DMS153 (cell line): Measurements from ENCODE around the gene TAMALIN.

Source experiments
- DNase-seq: peaks from one replicate; lab custom pipeline; 2025; lab: John Stamatoyannopoulos, UW

Gene TAMALIN

DNA sequence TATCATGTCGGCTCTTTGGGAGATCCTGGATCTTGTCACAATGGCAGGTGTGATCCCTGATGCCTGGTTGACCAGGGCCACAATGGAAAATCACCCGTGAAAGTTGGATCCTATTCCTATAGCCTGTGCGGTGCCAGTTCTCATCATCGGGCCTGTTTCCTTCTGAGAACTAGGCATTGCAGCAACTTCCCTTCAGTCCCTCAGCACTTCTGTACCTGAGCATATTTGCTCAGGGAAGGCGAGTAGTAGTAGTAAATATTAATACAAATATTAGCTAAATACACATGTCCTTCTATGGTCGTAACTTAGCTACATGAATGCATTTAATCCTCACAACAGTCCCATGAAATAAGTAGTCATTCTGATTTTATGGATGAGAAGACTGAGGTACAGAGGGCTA, 22.1 kb upstream of the TAMALIN start:
- no peak for DNase-seq

DNA sequence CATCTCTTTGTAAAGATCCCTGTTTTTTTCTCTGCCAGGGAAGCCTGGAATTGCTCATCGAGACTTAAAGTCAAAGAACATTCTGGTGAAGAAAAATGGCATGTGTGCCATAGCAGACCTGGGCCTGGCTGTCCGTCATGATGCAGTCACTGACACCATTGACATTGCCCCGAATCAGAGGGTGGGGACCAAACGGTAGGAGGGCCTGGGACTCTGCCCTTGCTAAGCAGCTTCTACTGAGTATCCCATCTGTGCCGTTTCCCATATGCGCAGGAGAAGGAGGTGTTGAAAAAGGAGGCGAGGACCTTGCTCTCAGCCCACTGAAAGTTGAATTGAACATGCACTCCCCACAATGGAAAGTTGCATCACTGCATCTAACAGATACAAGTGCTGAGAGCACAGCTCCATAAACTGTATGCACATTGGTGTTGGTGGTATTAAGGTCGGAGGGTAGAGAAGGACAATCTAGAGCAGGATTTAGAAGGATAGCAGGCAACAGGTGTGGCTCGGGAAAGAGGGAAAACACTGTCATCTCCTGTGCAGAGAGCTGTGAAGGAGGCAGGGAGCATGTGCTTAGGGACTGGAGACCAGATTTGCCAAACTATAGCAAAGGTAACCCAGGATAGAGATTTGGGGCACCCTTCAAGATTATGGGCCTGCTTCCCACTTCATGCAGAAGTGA, 21.5 kb upstream of the TAMALIN start:
- no peak for DNase-seq

DNA sequence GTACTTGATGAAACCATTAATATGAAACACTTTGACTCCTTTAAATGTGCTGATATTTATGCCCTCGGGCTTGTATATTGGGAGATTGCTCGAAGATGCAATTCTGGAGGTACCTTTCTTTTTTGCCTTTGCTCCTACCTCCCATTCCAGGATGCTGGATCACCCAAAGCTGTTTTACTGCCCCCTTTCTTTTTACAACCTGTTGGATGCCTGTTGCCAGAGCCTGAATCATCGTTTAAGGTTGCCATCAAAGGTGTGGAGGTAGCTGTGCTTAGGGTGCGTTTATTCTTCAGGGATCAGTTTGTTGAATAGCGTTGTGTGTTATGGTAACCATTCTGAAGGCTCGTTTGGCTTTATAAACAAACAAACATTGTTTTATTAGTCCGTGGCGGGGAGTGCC, 19.9 kb upstream of the TAMALIN start:
- DNase-seq: no peak

DNA sequence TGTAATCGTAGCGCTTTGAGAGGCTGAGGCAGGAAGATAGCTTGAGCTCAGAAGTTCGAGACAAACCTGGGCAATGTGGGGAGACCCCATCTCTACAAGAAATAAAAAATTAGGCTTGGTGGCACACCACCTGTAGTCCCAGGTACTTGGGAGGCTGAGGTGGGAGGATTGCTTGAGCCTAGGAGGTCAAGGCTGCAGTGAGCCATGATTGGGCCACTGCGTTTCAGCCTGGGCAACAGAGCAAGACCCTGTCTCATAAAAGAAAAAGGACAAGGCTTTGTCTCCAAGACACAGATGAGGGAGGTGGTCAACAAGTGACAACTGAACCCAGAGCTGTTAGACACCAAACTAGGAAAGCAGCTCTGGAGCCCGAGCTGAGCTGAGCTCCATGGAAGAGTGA, 14.5 kb upstream of the TAMALIN start:
- DNase-seq: no peak

DNA sequence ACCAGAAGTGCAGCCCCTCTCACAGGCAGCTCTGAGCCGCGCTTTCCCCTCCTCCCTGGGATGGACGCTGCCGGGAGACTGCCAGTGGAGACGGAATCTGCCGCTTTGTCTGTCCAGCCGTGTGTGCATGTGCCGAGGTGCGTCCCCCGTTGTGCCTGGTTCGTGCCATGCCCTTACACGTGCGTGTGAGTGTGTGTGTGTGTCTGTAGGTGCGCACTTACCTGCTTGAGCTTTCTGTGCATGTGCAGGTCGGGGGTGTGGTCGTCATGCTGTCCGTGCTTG, 12.3 kb upstream of the TAMALIN start:
- no peak for DNase-seq

DNA sequence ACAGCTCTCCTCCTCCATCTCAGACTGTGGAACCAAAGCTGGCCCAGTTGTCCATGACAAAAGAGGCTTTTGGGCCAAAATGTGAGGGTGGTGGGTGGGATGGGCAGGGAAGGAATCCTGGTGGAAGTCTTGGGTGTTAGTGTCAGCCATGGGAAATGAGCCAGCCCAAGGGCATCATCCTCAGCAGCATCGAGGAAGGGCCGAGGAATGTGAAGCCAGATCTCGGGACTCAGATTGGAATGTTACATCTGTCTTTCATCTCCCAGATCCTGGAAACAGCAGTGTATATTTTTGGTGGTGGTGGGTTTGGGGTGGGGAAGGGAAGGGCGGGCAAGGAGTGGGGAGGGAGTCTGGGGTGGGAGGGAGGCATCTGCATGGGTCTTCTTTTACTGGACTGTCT, 11.8 kb upstream of the TAMALIN start:
- DNase-seq: no peak

DNA sequence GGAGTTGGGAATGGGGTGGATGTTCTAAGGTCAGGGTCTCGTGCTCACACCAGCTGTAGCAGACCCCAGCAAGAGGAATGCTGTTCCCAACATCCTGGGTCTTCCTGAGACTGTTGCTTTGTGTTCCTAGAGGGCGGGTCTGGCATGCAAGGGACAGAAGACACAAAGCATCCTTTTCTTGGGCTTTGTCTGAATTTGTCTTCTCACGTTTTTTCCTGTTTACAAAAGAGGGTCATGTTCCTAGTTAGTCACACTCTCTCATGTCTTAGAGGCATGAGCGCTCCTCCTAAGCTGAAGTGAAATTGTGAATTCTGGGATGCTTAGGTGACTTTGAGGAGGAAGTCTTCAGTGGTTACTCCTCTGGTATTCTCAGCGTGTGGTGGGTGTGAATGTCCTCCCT, 9.6 kb upstream of the TAMALIN start:
- no peak for DNase-seq

DNA sequence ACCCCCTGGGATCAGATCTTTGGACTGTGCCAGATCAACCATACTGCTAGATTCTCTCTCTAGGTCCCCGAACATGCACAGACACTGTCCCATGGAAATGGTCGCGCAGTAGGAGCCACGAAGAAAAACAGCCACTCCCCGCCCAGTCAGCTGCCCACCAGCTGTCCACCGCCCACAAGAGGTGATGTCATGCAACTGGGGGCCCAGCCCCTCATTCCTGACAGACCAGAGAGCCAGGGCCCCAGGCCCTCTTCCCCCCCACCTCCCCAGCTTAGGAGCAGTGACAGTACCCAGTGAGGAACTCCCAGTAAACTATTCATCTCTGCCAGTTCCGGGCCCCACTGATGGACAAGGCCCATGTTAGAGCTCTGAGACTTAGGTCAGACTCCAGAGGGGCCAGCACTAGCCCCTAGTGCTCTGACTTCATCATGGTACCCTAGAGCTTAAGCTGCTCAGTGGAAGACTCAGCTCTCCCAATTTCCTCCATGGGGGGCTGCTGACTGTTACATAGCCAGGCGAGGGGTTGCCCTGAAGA, 3.7 kb upstream of the TAMALIN start:
- DNase-seq: no peak

DNA sequence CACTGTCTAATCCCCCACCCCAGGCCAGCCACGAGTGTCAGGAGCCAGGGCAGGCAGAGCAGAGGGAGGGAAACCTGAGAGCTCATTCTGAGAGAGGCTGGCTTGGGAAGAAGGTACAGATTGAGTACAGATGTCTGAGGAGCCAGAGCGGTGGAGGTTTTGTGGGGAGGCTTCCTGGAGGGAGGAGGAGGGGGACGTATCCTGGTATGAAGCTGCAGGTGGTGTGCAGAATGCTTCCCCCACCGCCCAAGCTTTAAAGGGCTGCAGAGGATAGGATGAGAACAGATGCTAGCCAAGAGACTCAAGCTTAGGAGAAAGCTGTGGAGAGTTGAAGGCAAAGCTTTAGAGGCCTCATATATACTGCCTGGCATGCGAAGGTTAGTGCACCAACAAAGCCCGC, 3.2 kb upstream of the TAMALIN start:
- no peak for DNase-seq

DNA sequence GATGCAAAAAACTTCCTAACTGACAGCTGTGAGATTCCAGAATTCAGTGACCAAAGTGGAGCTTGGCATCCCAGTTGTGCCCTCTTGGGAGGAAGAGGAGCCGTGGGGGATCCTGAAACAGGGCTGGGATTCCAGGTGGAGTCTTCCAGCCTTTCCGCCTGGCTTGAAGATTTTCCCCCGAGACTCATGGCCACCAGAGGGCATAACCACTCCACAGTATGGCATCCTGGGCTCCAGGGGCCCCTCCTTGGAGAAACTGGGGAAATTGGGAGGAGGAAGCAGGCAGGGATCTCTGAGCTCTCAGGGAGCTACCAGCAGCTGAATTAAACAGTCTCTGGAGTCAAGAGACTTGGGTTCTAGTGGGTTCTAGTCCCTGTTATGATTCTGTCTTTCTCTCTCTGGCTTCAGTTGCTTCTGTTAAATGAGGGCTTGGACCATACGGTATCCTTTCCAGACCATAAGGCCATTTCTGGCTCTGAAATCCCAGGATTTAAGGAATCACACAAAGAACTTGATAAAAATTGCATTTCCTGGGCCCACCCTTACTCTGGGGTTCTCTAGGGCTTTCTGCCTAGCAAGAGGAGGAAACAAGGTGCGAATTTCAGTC, 2.6 kb upstream of the TAMALIN start:
- peak; percentile 56 for DNase-seq

DNA sequence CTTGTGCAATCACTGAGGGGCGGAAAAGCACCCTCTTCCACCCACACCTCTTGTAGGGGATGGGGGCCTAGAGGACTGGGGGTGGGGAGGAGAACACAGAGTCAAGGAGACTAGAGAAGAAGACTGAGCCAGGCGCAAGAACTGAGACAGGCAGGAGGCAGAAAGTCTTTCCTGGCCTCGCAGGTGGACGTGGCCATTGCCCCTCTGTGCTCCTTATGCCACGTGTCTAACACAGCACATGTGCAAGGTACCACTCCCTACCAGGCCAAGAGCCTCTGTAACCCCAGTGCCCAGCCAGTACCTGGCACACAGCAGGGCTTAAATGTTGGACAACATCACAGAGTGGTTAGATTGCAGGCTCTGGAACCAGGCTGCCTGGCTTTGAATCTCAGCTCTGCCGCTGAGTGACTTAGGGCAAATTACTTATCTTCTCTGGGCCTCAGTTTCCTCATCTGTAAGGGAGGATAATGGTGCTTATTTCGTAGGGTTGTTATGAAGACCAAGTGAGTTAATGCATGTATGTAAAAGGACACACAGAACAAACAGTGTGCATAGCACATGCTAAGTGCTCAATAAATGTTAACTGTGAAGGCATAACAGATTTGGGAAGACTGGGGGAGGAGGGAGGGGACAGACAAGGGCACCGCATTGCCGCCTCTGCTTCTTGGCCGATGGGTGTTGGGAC, 1.4 kb upstream of the TAMALIN start:
- no peak for DNase-seq

DNA sequence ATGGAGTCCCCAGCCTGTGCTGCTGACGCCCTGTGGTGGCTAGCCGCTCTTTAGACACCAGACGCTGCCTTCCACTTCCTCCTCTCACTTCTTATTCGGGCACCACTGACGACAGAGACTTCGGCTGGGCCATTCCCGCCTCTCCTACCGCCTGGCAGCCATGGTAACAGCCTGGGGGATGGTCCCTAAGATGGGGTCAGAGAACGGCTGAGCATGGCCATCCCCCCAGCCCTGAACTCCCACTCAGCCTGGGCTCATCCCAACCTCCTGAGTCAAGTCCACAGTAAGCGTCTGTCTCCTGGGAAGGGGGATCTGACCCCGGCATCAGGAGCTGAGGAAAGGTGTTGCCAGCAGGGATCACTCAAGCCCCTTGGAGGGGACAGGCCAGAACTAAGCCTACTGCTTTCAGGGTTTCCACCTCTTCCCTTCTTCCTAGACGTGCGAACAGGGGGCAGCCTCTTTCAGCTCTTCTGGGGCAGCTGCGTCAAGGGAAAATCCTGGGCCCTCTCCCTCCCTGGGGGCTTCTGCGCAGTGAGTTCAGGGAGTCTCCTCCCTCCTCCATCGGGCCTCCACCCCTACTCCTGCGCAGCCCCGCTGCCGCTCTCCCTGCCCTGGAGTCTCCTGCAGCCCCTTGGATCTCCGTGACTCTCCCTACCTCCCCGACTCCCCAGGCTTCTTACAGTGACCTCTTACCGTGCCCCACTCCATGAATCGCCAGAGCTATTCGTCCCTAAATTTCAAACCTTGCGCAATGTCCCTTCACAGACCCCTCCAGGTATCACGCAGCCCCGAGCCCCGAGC, 643 bp upstream of the TAMALIN start:
- no peak for DNase-seq

DNA sequence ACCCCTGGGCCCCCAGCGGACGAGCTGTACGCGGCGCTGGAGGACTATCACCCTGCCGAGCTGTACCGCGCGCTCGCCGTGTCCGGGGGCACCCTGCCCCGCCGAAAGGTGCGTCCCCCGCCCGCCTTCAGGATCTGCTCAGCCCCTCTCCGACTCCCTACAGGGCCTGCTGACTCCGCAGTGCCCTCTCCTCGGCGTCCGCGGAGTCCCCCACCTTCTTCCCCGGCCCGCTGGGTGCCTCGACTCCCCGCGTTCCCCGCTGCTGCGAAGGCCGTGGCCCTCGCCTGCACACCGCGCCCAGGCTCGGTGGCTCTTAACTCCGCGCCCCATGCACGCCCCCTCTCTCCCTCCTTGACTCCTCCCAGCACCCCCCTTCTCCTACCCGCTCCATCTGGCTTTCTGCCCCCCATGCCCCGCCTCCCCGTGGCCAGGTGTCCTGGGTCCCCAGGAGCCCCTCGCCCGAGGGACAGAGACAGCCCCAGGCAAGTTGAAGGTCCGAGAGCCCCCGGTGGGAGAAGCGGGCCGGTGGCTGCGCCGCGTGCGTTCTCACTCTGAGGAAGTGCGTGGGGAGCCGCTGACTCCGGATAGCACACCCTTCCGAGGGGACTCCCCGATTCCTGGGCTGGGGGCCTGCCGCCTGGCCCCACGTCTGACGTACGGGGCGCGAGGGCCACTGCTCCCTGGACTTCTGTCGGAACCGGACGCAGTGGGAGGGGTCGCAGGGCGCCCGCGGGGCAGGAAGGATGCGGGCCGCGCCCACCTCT, 594 bp downstream of the TAMALIN start:
- DNase-seq: no peak

DNA sequence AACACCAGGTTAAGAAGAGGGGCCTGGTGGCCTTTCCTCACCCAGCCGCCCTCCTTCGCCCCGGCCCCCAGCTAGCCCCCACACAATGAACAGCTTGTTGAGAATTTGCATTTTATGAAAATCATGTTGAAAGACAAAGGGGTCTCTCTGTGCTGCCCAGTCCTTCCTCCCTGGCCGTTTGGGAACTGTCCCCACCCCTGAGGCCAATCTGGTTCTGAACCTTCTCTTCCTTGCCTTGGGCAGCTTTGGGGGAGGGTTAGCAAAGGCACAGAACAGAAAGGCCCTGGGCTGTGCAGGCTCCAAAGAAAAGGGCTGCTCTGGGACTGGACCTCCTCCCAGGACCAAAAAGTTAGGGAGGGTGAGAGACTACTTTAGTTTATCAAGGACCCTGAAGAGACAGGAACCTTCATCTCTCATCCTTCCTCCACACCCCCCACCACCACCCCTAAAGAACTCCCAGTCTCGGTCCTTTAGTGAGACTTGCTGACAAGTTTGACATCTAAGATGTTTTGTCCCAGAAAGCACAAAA, 1.3 kb downstream of the TAMALIN start:
- no peak for DNase-seq

DNA sequence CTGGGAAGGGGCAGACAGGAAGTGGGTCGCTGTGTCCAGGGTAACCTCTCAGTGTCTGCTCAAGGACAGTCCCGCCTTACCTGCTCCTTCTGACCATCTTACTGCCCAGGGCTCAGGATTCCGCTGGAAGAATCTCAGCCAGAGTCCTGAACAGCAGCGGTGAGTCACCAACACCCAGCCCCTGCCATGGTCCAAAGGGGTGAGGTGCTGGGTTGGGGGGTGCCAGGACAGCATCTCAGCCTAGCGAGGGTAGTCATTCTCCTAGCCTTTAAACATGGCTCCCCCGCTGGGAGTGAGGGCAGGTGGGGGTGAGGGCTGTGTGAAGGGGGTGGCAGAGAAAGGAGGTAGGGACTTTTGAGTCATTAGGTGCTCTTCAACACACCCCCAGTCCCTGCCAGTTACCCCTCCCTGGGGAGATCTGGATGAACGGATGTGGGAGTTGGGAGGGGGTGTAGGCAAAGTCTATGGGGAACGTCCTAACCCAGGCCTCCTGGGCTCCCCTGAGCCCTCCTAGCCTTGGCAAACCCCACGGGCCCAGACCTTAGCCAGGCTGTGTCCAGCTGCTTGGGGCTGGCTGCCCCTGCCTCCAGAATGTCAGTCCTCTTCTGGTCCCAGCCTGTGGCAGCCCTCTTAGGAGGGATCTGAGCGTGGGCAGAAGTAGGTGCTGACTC, 2.5 kb downstream of the TAMALIN start:
- no peak for DNase-seq

DNA sequence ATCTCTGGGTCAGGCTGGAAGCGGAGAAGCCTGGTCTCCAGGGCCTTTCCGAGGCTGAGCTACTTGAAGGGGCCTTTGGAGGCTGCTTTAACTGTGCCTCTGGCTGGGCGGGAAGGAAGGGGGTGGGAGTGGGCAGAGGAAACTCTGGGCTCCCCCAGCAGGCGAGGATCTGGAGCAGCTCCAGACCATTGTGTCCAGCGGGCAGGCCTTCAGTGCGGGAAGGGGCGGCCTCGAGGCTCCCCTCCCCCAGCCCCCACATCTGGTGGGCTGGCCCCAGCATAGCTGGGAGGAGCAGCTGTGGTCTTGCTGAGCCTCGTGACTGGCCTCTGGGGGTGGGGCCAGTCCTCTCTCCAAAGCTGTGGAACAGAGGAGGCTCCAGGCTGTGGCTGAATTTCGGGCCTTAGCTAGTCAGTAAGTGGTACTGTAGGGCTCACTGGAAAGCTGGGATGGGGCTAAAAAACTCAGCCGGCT, 3.4 kb downstream of the TAMALIN start:
- no peak for DNase-seq

DNA sequence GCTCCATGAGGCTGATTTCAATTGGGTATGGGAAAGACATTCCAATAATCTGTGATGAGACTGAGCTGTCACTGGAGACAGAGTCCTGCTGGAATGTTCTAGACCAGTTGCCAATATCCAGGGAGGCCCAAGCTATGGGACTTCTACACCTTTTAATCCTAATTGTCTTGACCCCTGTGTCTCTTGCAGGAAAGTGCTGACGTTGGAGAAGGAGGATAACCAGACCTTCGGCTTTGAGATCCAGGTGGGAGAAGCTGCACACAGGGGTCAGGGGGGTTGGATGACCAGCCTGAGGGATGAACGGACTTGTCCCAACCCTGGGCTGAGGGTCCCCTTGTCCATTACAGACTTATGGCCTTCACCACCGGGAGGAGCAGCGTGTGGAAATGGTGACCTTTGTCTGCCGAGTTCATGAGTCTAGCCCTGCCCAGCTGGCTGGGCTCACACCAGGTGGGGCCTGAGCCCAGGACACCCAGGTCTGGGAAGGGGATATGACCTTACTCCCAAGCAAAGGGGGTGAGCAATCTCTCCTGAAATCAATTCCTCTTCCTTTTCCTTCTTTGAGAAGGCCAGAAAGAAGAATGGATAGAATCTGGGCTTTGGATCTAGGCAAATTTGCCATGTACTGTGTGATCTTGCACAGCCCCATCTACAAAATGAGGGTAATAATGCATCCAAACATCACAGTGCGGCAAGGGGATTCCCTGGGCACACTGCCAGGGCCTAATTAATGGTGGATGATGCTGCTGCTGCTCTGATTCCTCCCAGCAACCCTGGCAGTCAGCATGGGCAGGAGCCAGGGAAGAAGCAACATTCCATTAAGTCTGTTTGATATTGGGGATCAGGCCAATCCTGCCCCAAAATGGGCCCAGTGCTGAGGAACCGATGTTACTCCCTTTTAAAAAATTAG, 4.2 kb downstream of the TAMALIN start:
- DNase-seq: no peak

DNA sequence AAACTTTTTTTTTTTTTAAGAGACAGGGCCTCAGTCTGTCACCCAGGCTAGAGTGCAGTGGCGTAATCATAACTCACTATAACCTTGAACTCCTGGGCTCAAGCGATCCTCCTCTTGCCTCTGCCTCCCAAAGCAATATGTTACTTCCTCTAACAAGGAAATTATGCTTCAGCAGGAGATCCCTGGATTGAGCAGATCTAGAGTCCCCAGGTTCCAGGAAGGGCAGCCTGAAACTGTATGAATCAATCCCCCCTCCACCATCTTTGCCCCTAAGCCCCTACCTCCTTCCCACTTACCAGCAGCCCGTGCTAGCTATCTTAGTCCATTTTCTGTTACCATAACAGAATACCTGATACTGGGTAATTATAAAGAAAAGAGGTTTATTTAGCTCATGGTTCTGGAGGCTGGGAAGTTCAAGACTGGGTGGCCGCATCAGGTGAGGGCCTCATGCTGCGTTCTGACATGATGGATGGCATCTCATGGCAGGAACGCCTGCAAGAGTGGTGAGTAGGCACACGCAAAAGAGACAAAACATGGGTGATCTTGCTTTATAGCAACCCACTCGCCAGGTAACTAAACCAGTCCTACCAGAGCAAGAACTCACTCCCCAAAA, 5.0 kb downstream of the TAMALIN start:
- no peak for DNase-seq

DNA sequence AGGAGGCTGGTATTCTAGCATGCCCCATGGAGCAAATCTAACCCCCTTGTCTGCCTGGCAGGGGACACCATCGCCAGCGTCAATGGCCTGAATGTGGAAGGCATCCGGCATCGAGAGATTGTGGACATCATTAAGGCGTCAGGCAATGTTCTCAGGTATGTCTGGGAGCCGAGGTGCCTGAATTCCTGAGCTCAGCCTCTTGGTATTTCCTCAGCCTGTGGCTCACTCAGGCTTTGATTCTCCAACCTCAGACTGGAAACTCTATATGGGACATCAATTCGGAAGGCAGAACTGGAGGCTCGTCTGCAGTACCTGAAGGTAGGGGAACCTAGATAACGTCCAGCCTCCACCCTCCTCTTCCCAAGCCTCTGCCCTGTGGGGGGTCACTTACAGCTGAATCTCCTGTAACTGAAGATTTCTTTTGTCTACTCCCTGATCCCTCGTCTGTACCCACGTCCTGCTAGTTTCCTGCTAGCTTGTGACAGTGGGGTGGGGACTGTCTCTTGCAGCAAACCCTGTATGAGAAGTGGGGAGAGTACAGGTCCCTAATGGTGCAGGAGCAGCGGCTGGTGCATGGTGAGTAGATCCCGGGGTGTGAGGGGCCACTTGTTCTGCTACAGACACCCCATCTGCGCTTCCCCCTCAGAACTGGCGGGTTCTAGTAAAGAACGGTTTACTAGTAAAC, 7.0 kb downstream of the TAMALIN start:
- no peak for DNase-seq
